ENCODE results near the gene FIGLA. TPM values are rescaled to one million over a fixed set of nuclear protein-coding genes. Genes with fewer than 3 reads are reported as not detected.

Gene FIGLA
- total RNA-seq = not detected in 2 replicates

- DNase-seq (ENCODE audit: low read depth) = no peak
- TF ChIP-seq CTCF (conservative IDR thresholded peaks at IDR 0.05; ENCODE audit: low read depth, low read length) = no peak
- peak within 1 kb of the TSS; percentile 13 for H3K4me3 ChIP-seq (ENCODE audit: low read depth, low read length)
These were observed at the start of gene FIGLA for GRCh38 chr2:70790136-70790828. TSS of gene FIGLA (minus strand) at chr2:70790643. CDS start at chr2:70790638, 5 bp downstream.

DNA sequence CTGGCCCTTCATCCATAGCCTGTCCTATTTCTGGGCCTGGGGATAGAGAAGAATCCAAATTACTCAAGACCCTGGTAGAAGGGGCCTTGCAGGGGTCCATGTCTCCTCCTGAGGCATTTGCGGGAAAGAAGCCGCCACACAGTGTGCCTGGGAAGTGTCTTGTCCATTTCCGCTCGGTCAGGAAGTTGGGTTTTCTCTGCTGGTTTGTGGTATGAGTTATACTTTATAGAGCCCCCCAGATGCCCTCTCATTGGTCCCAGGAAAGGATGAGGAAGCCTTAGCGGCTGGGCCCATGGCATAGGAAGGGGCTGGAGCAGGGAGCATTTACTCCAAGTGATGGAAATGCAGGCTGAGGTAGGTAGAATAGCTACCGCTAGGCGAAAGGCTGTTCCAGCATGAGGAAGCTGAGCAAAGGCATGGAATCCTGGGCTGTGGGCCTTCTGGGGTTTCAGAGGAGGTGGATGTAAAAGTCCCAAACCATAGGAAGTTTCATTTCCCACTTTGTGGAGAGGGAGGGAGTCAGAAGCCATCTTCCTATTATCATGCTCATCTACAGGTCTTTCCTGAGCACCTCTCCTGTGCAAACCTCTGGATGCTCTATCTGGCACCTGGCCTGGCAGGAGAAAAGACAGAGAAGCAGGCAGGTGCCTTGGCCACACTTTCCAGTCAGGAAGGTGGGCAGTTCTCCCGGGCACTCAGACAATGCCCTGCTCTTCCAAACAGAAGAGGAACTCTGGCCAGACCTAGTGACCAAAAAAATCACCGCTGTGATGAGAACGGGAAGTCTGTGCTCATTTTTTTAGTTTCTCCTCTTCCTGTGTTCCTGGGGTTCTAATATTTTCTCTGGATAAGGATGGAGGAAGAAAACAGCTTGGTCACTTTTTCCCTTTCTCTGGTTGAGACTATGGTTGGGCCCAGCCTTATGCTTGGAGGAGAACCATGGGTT lies 47.8 kb upstream of the FIGLA start:
- DNase-seq (ENCODE audit: low read depth) = no peak
- TF ChIP-seq CTCF (conservative IDR thresholded peaks at IDR 0.05; ENCODE audit: low read depth, low read length) = no peak
- H3K4me3 ChIP-seq (ENCODE audit: low read depth, low read length) = no peak overlapping the region

DNA sequence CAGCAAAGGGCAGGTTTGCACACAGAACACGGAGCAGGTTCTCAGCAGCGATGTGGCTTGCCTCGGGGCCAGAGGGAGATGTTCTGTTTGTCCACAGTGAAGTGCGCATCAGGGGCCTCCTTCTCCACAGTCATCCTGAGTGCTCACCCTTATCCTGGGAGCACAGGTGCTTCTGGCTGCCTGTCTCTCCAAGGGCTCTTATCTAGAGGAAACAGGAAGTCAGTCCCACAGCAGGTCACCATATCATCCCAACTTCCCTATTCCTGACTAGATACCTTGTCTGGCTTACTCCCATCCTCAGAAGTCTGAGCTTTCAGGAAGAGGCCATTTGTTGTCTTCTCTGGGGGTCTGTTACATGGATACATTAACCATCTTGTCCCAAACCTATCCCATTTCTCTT lies 45.2 kb upstream of the FIGLA start, which contains the start of gene CD207:
CD207 (minus strand) TSS at position 174 of the 400 bp plus-strand sequence; CDS start at position 134, 40 bp downstream.
- no peak for DNase-seq (ENCODE audit: low read depth)
- TF ChIP-seq CTCF (conservative IDR thresholded peaks at IDR 0.05; ENCODE audit: low read depth, low read length) = no peak

GRCh38 chr2:70834881-70835280 lies 44.4 kb upstream of the FIGLA start:
- no peak overlapping the region for H3K4me3 ChIP-seq (ENCODE audit: low read depth, low read length)
- no peak for TF ChIP-seq CTCF (conservative IDR thresholded peaks at IDR 0.05; ENCODE audit: low read depth, low read length)
- DNase-seq (ENCODE audit: low read depth) = no peak

More for the DNA sequence above, 45.2 kb upstream of the FIGLA start, which contains the start of gene CD207:
- H3K4me3 ChIP-seq (ENCODE audit: low read depth, low read length) = no peak within 1 kb of the TSS

- no peak for DNase-seq (ENCODE audit: low read depth)
- TF ChIP-seq CTCF (conservative IDR thresholded peaks at IDR 0.05; ENCODE audit: low read depth, low read length) = no peak
- H3K4me3 ChIP-seq (ENCODE audit: low read depth, low read length) = no peak overlapping the region
These were observed 43.7 kb upstream of the FIGLA start for GRCh38 chr2:70834106-70834505.

GRCh38 chr2:70833246-70833645 lies 42.8 kb upstream of the FIGLA start:
- no peak for DNase-seq (ENCODE audit: low read depth)

More at GRCh38 chr2:70833246-70833645, 42.8 kb upstream of the FIGLA start:
- no peak overlapping the region for H3K4me3 ChIP-seq (ENCODE audit: low read depth, low read length)
- no peak for TF ChIP-seq CTCF (conservative IDR thresholded peaks at IDR 0.05; ENCODE audit: low read depth, low read length)

Measured in epithelial cell of proximal tubule (primary cell).